Adrenal gland (tissue), 12 donors: ENCODE data around the gene CCDC197. TPM values are rescaled to one million over a fixed set of nuclear protein-coding genes. Genes with fewer than 3 reads are reported as not detected.

Source experiments
- DNase-seq, 7 donors: peaks; one replicate each; pipeline ENCODE4 v3.0.0-alpha.2; 2019 to 2020
- H3K27ac ChIP-seq, 5 donors: fragments of 200-600 bp; sonication (generic) in 4 of 5; 1 replicate in 3 of 5; 2 replicates in 2 of 5; pipeline versions ENCODE4 v1.5.1 to v1.8.0; 2016 to 2020; ENCODE audit warnings: mild to moderate bottlenecking in 1 of 5
- H3K27me3 ChIP-seq: fragments of 200-600 bp; 2 replicates; pipeline ENCODE4 v1.8.0; 2021
- H3K36me3 ChIP-seq, 2 donors: fragments of 200-600 bp; replicated peaks in 1 of 2; 1 replicate in 1 of 2; 2 replicates in 1 of 2; pipeline versions ENCODE4 v1.5.1 to v1.8.0; 2018 to 2022
- H3K4me1 ChIP-seq, 2 donors: fragments of 200-600 bp; replicated peaks in 1 of 2; 1 replicate in 1 of 2; 2 replicates in 1 of 2; pipeline versions ENCODE4 v1.5.1 to v1.8.0; 2018 to 2021
- H3K4me3 ChIP-seq, 4 donors: fragments of 200-600 bp; sonication (generic) in 3 of 4; one replicate each; pipeline ENCODE4 v1.5.1; 2016 to 2018
- H3K9me3 ChIP-seq, 3 donors: fragments of 200-600 bp; sonication (generic) in 1 of 3; replicated peaks in 1 of 3; 1 replicate in 2 of 3; 2 replicates in 1 of 3; pipeline versions ENCODE4 v1.5.1 to v1.8.0; 2016 to 2021
- CTCF ChIP-seq, 6 experiments: fragments of 450-650 bp in 4 of 6; fragments of 200-600 bp in 2 of 6; sonication (generic) in 1 of 6; IDR thresholded peaks; 1 replicate in 5 of 6; 2 replicates in 1 of 6; pipeline versions ENCODE4 v1.5.1 to v1.8.0; 2016 to 2021; ENCODE audit warnings: antibody characterized with exemption in 6 of 6, mild to moderate bottlenecking in 2 of 6, moderate library complexity in 1 of 6
- POLR2A ChIP-seq, 2 donors: fragments of 450-650 bp; IDR thresholded peaks; one replicate each; pipeline ENCODE4 v1.6.1; 2017; ENCODE audit warnings: antibody characterized with exemption in 2 of 2, mild to moderate bottlenecking in 2 of 2, moderate library complexity in 1 of 2
- WGBS, 4 donors: extraction: QIAGEN DNeasy Blood & Tissue Kit in 2 of 4; methylation state at CpG; one replicate each; pipeline versions ENCODE4 v1.1.5 to v1.1.7; 2013 to 2017; 5-methylcytosine and 5-hydroxymethylcytosine counted together
- intact Hi-C, 2 donors: fragments of 100-400 bp; cut with DNase I; formaldehyde crosslinking; loops; one replicate each; pipeline versions ENCODE4 v1.14.1 to v1.15.0; 2022 to 2023
- polyA plus RNA-seq, 3 donors: library from polyadenylated mRNA; stranded (reverse); fragments of 200-250 nt in 2 of 3; fragments of 350-450 nt in 1 of 3; fragmentation: Illumina TruSeq in 1 of 3; extraction: RNeasy Lipid Tissue Mini Kit (QIAGEN cat#74804) in 1 of 3; gene quantifications; one replicate each; pipeline ENCODE4 v1.2.3, GENCODE V29; 2013 to 2014
- total RNA-seq, 9 donors: library from RNA; depleted of rRNA in 4 of 9; stranded (reverse); fragments of >200 nt in 4 of 9; fragments of 120-200 nt in 1 of 9; fragmentation: NEBNext Ultra II Directional in 1 of 9; extraction: Animal tissue kit (Norgen Biotek cat#: 25700) in 1 of 9; gene quantifications; one replicate each; pipeline versions ENCODE4 v1.1.0 to v1.2.4, GENCODE V29; 2013 to 2023
- donor health status: healthy with polysubstance abuse.
- donor health status: Bipolar disorder and iron deficiency.
- donor health status: DM: yes; HTN: yes; CAD: no.
- donor health status: DM: no; HTN: no; CAD: no.
- donor health status: DM: no; HTN: no; CAD: no.
- donor health status: DM: yes; HTN: yes; CAD: no.

The CCDC197 gene
- total and polyA plus RNA-seq, 12 donors: not detected

DNA sequence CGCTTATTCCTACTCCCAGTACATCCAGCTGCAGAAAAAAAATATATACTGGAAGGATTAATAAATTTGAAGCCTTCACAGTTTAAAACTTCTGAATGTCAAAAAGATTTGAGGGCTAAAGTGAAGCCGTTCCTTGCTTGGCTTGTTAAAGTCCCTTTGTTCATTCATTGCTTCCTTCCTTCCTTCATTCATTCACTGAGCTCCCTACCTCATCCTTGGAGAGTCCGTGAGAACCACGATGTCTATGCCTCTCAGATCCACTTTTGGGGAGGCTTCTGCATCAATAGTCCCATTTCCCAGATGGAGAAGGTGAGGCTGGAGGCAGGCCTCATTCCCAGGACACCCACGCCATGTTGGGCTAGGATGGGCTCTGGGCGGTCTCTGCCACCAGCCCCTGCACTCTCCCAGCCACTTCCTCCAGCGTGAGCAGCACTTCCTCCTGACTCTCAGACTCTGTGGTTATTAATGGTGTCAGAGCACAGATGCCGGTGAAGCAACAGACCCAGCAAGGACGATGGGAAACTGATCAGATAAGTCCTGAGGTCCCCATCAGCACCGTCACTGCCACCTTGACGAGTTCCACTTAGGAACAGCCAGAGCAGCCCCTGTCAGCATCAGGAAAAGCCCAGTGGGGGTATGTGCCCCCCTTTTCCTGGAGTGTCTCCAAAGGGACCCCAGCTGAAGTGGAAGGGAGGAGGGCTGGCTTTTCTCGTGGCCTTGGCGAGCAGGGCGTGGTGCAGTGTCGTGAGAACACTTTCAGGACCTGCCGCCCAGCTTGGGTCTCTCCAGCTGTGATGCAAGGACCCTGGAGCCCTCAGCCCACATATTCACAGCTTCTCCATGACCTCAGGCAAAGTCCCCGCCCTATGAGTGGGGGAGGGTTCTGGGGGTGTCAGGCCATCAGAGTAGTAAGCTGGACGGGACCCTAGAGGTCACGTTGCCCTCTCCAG lies 41.9 kb upstream of the CCDC197 start:
- Histone ChIP-seq H3K27me3 (no peaks in the 10 kb centered on the region), H3K4me1 (peaks cover 9 to 25% of the 10 kb centered on the region in 2 donors), H3K4me3 (no peak overlapping the region), H3K36me3 (no peaks in the 10 kb centered on the region), H3K9me3 (no peaks in the 10 kb centered on the region), H3K27ac (peak overlapping the region in 1 of 5 donors; percentile 29)
- TF ChIP-seq POLR2A (IDR thresholded peaks at IDR 0.05): no peak
- no peak for TF ChIP-seq CTCF (IDR thresholded peaks at IDR 0.05)
- 50 to 59% (median 50%) methylated on average over 16 to 19 of the region's 19 CpGs for WGBS, 4 donors
- intact Hi-C loops: no loop called here
- DNase-seq: peak in 3 of 7 donors; percentile 32 to 59 (median 41)

GRCh38 chr14:93955850-93956481 lies 41.1 kb upstream of the CCDC197 start:
- no peak for TF ChIP-seq CTCF (IDR thresholded peaks at IDR 0.05)
- no peak for TF ChIP-seq POLR2A (IDR thresholded peaks at IDR 0.05)
- no peaks in the 10 kb centered on the region for H3K36me3 ChIP-seq
- DNase-seq: no peak
- no peaks in the 10 kb centered on the region for H3K27me3 ChIP-seq
- H3K27ac ChIP-seq: peak overlapping the region in 1 of 5 donors; percentile 29
- no peak overlapping the region for H3K4me3 ChIP-seq
- intact Hi-C loops: no loop called here
- peaks cover 9 to 25% of the 10 kb centered on the region in 2 donors for H3K4me1 ChIP-seq
- H3K9me3 ChIP-seq: no peaks in the 10 kb centered on the region
- WGBS, 4 donors: 67 to 82% (median 78%) methylated on average over 7 to 8 of the region's 8 CpGs

DNA sequence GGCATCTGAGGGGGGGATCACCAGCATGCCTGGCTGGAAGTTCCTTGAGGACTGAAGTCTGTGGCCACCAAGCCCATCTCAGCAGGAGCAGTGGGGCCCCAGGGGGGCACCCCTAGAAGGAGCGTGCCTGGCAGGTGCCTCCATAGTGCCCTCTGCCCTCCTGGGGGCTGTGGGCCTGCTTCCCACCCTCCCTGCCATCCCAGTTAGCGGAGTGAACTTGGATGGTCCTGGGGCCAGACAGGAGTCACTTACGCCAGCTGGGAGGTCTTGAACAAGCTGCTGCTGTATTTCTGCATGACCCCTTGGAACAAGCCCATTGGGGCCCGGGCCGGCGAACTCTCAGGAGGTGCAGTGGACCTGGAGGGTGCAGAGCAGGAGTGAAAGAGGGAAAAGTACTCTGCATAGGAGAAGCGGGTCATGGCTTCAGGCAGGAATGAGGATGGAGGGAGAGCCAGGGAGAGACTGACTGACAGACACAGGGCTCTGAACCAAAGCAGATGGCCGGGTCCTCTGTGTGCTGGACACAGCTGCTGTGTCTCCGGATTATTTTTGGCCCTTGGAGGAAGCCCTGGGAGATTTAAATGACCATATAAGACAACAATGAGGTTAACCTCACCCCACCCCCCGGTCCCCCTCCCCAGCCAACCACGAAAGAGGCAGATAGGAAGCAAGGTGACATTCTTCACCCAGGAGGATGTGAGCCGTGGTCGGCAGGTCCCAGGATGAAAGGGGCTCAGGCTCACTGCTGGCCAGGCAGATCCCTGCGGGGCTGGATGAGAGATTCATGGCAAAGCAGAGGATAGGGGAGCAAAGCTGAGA lies 40.4 kb upstream of the CCDC197 start:
- no peak overlapping the region for H3K4me3 ChIP-seq
- intact Hi-C loops: no loop called here
- H3K9me3 ChIP-seq: no peaks in the 10 kb centered on the region
- no peak overlapping the region for H3K27ac ChIP-seq
- no peaks in the 10 kb centered on the region for H3K36me3 ChIP-seq
- peaks cover 9 to 25% of the 10 kb centered on the region in 2 donors for H3K4me1 ChIP-seq
- TF ChIP-seq POLR2A (IDR thresholded peaks at IDR 0.05) (no peak), CTCF (IDR thresholded peaks at IDR 0.05) (no peak)
- no peaks in the 10 kb centered on the region for H3K27me3 ChIP-seq
- 66 to 82% (median 73%) methylated on average over 11 to 14 of the region's 14 CpGs for WGBS, 4 donors
- DNase-seq: no peak

GRCh38 chr14:93957333-93957710 lies 39.8 kb upstream of the CCDC197 start:
- Histone ChIP-seq H3K27me3 (no peaks in the 10 kb centered on the region), H3K4me1 (peaks cover 9 to 25% of the 10 kb centered on the region in 2 donors), H3K4me3 (no peak overlapping the region), H3K36me3 (no peaks in the 10 kb centered on the region), H3K9me3 (no peaks in the 10 kb centered on the region), H3K27ac (no peak overlapping the region)
- DNase-seq: no peak
- intact Hi-C loops: no loop called here
- WGBS, 4 donors: 89 to 95% (median 93%) methylated on average over 4 to 7 of the region's 7 CpGs
- TF ChIP-seq POLR2A (IDR thresholded peaks at IDR 0.05): no peak
- no peak for TF ChIP-seq CTCF (IDR thresholded peaks at IDR 0.05)
